ENCODE data around the gene CELSR1.

CELSR1 gene

GRCh38 chr22:46374663-46375474, 162.6 kb downstream of the CELSR1 start:
- DNase-seq: no peak

- DNase-seq: no peak
These were observed 163.3 kb downstream of the CELSR1 start for GRCh38 chr22:46373921-46374662.

- DNase-seq: no peak
These were observed 164.3 kb downstream of the CELSR1 start for GRCh38 chr22:46373159-46373558.

GRCh38 chr22:46372686-46373085, 164.7 kb downstream of the CELSR1 start:
- DNase-seq: no peak

- DNase-seq: no peak
These were observed 165.7 kb downstream of the CELSR1 start for GRCh38 chr22:46371623-46372226.

GRCh38 chr22:46370584-46371291, 166.7 kb downstream of the CELSR1 start:
- DNase-seq: no peak

GRCh38 chr22:46369716-46370583, 167.5 kb downstream of the CELSR1 start:
- DNase-seq: no peak

- no peak for DNase-seq
These were observed 168.3 kb downstream of the CELSR1 start for GRCh38 chr22:46368871-46369715.

- no peak for DNase-seq
These were observed 169.0 kb downstream of the CELSR1 start for GRCh38 chr22:46368422-46368821.

- peak; percentile 39 for DNase-seq
These were observed 169.7 kb downstream of the CELSR1 start for GRCh38 chr22:46367707-46368191.

- DNase-seq: no peak
These were observed 170.4 kb downstream of the CELSR1 start for GRCh38 chr22:46366801-46367706.

GRCh38 chr22:46366327-46366731, 171.1 kb downstream of the CELSR1 start:
- DNase-seq: no peak

GRCh38 chr22:46365166-46365624, 172.2 kb downstream of the CELSR1 start:
- no peak for DNase-seq

- DNase-seq: no peak
These were observed 172.9 kb downstream of the CELSR1 start for GRCh38 chr22:46364341-46365165.

- DNase-seq: no peak
These were observed 173.7 kb downstream of the CELSR1 start for GRCh38 chr22:46363611-46364321.

- DNase-seq: no peak
These were observed 174.4 kb downstream of the CELSR1 start for GRCh38 chr22:46362934-46363515.

- DNase-seq: no peak
These were observed 175.1 kb downstream of the CELSR1 start for GRCh38 chr22:46362203-46362933.

Measured in fibroblast of skin of abdomen (primary cell).